Measurements from ENCODE around the gene FUT2.
"Not testable (repeated sequence)": the region's sequence is repeated elsewhere in the genome, so short reads cannot be mapped to it uniquely, and the experiment has no call there.

FUT2 gene

DNA sequence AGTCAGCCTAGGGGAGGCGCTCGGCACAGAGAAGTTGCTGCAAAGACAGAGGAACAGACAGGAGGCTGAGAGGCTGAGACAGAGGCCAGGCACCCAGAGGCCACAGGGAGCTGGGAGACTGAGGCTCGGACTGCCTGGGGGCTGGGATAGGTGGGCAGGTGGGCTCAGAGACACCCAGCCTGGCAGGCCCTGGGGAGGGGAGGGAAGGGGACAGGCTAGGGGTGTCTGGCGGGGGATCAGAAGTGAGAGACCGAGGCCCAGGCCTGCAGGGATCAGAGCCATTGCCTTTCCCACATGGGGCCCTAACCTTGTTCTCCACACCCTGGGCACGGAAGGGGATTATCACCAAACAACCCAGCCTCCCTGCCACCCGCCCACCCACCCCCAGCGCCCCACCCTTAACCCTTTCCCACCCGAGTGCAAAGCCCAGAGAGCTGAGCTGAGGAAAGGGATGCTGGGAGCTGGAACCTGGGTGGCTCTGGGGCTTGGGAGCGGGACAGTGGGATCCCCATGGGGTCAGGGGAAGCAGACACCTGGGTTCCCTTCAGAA, 24.2 kb upstream of the FUT2 start:
- no peak for DNase-seq

DNA sequence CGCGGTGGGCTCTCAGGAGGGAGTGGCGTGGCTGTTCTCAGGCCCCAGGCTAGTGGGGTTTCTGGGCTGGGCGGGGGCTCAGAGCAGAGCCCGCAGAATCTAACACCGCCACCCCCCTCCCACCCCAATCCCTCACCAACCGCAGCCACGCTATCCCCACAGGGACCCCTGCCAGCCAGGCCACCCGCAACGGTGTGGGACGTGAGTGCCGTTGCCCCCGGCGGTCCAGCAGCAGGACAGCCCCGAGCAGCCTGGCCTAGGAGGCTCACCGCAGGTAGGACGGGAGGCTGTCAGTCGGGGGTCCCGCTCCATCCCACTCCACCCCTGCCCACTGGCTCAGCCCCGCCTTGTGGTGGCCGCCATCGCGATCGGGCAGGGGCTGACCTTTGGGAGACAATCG, 22.8 kb upstream of the FUT2 start, which contains the start of gene NTN5:
NTN5 (minus strand) TSS at position 24 of the 400 bp plus-strand sequence. CDS start 2,031 bp downstream, outside the sequence.
- DNase-seq = no peak

DNA sequence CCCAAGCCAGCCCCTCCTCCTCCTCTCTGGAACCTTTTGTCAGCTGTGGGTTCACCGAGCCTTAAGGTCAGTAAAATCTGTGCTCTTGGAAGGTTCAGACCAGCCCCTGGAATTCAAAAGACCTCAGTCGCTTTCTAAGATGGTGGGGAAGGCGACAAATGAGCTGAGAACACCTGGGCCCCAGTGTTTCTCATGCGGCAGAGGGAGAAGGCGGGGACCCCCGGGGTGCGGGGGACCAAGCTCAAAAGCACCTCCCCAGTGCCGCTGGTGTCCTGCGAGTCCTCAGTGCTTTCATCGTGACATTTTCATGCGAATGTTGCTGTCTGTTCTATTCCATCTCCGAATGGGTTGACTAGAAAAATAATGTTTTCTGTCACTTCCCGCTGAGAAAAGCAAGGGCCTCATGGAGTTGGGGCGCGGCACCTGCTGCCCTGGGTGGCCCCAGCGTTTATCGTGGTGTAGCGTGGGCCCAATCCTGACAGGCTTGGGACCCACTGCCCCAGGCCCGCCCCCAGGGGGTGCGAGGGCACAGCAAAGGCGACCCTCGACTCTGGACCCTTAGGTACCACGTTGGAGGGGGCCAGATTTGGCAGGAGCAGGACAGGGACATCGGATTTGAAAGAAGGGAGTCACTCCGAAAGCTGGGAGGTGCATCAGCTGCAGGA, 22.2 kb upstream of the FUT2 start:
- no peak for DNase-seq

DNA sequence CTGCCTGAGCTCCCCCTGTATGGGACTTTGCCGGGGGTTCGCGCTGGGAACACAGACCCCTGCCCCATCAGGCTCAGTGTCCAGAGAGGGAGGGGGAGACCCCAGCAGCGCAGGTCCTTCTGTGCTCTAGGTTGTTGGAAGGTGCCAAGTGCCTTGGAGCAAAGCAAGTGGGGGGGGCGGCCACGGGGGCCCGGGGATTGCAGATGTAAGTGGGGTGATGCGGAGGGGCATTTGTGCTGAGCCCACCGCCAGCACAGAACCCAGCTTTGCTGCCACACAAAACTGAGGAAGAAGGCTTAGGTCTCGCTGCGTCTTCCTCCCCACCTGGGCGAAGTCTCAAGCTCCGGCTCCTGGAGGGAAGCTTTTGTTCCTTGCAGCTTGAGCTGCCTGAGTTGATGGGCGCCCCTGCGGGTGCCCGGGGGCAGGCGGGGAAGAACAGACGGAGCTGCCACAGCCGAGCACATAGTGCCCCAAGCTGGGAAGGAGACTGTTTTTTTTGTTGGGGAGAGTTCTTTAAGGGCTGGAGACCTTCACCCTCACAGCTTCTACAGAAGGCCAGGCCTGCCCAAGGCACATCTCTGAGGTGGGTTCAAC, 21.5 kb upstream of the FUT2 start:
- no peak for DNase-seq

DNA sequence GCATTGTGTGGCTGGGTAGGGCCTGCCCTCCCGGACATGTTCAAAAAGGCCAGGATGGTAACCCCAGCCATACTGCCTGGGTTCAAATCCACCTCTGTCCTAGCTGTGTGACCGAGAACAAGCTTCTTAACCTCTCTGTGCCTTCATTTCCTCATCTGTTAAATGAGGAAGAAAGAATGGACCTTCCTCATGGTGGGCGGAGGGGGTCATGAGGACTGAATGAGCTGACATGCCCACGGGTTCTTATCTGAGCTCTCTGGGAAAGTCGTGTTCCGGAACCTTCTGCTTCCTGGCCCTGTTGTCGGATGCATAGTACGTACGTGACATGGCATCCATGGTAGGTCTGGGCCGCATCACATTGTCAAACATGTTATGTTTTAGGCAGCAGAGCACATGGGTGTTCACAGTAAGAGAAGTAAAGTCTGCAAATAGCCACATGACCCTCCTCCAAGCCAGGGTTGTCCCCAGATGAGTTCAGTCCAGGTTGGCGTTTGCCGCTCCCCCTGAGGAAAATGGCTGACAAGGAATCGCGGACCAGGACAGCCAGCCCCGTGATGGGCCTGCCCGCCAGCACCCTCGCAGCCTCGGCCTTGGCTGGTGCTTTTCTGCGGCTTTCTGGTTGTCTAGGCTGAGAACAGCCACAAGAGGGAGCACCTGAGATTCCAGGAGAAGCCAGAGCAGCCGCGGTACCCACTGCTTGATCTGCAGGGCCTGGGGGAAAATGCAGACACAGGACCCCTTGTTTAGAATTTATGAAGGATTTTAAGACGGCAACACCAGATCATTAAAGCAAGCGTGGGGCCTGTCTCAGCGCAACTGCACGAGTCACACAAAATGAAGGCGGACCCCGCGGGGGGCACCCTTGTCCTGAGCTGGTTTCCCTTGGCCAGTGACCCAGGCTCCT, 20.6 kb upstream of the FUT2 start:
- peak; percentile 83 for DNase-seq

DNA sequence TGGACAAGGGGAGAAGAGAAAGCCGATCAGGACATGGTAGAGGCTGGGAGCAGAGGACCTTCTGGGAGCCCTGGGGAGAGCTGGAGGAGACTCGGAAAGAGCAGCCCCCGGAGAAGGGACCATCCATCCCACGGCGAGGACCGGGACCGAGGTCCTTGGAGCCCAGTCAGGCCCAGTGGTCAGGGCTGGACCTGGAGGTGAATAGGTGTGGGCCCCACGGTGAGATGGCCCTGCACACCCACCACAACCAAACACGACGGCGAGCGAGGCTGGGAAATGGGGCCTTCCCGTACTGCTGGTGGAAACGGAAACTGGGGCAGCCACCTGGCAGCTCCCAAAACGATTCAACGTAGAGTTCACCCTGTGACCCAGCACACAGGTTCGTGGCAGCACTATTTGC, 19.3 kb upstream of the FUT2 start:
- DNase-seq = no peak

DNA sequence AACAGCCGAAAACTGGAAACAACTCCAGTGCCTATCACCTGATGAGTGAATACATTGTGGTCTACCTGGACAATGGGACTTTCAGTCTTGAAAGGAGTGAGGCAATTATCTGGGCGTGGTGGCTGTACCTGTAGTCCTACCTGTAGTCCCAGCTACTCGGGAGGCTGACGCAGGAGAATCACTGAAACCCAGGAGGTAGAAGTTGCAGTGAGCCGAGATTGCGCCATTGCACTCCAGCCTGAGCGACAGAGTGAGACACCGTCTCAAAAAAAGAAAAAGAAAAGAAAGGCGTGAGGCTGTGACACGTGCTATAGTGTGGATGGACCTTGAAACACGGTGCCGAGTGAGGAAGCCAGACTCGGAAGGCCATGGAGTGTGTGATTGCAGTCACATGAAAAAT, 18.9 kb upstream of the FUT2 start:
- DNase-seq = no peak

DNA sequence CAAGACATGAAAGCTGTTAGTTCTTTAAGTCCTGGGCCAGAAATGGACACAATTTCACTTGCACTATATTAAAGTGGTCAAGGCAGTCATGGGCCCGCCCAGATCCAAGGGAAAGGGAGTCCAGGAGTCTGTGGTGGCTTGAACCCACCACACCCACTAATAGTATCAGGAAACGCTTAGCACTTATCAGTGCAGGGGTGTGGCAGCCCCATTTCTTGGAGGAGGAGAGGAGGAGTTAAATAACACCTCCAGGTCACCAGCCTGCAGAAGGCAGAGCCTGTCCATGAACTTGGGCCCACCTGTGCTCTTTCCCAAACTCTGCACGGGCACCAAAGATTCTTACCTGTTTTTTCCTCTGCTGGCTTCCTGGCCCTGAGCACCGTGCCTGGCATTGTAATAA, 17.6 kb upstream of the FUT2 start:
- DNase-seq = no peak

DNA sequence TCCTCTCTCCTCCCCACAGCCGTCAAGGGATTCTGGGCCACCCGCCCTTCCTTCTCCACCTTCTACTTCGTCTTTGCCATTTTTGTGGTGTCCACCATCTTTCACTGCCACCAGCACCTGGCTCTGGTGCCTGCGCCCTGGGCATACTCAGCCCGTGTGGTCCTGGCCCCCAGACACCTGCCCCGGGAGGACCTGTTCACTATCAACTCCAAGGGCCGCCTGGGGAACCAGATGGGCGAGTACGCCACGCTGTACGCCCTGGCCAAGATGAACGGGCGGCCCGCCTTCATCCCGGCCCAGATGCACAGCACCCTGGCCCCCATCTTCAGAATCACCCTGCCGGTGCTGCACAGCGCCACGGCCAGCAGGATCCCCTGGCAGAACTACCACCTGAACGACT, 15.8 kb upstream of the FUT2 start:
- DNase-seq = not testable (repeated sequence)

DNA sequence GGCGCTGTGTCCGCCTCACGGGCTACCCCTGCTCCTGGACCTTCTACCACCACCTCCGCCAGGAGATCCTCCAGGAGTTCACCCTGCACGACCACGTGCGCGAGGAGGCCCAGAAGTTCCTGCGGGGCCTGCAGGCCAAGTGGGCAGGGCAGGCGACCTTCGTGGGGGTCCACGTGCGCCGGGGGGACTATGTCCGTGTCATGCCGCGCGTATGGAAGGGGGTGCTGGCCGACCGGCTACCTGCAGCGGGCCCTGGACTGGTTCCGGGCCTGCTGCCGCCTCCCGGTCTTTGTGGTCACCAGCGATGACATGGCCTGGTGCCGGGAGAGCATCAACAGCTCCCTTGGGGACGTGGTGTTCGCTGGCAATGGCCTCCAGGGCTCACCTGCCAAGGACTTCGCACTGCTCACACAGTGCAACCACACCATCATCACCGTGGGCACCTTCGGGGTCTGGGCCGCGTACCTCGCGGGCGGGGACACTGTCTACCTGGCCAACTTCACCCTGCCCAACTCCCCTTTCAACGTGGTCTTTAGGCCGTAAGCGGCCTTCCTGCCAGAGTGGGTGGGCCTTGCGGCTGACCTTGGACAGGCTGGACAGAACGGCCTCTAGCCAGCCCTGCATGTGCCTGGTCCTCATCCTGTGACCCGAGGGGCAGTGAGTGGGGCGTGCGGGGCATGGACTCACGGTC, 15.2 kb upstream of the FUT2 start:
- DNase-seq = no peak

DNA sequence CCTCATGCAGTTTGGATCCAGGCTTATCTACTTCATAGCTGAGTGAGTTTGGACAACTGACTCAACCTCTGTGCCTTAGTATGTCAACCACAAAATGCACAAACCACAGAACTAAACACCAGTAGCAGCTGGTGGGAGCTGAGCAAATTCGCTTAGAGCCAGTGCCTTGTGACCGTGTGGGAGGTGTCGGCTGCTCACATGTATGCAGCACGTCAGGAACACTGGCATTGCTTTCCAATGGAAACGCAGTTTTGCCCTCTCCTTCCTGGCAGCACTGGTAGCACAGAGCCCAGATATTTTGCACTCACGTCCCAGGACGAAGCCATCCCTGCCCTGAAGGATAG, 14.7 kb upstream of the FUT2 start:
- DNase-seq = peak; percentile 11

DNA sequence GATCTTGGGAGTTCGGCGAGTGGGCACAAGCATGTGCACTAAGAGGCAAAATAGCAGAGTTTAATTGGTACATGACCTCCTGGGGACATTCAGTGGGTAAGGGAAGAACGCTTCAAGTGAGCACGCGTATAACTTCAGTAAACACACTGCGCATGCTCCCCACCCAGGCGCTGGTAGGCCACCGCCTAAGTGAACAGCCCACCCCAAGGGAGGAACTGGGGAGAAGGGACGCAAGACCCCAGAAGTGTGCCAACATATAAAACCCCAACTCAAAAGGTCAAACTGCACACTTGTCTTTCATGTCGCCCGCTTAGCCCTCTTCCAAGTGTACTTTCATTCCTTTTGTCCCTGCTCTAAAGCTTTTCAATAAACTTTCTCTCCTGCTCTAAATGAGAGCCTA, 12.4 kb upstream of the FUT2 start:
- DNase-seq = peak; percentile 26

DNA sequence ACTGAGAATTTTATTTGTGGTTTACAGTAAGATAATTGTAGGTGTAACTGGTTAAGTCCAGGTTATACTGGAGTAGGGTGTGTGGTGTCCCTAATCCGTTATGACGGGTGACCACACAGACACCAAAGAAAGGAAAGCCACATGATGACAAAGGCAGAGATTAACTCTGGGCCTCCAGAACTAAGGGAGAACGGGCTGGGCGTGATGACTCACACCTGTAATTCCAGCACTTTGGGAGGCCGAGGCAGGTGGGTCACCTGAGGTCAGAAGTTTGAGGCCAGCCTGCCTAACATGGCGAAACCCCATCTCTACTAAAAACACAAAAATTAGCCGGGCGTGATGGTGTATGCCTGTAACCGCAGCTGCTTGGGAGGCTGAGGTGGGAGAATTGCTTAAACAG, 10.2 kb upstream of the FUT2 start:
- no peak for DNase-seq

DNA sequence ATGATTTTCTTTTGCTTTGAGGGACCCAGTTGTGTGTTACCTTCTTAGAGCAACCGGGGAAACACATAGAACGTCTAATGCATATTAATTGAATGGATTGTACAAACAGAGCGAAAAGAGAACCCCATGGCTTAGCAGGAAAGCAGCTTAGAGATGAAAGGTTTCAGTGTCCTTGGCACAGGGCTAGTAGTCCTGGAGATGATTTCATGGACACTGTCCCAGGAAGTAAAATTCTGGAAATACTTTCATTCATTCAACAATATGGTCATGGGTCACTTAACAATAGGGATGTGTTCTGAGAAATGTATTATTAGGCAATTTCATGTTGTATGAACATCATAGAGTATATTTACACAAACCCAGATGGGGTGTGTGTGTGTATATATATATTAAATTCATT, 9.7 kb upstream of the FUT2 start:
- no peak for DNase-seq

DNA sequence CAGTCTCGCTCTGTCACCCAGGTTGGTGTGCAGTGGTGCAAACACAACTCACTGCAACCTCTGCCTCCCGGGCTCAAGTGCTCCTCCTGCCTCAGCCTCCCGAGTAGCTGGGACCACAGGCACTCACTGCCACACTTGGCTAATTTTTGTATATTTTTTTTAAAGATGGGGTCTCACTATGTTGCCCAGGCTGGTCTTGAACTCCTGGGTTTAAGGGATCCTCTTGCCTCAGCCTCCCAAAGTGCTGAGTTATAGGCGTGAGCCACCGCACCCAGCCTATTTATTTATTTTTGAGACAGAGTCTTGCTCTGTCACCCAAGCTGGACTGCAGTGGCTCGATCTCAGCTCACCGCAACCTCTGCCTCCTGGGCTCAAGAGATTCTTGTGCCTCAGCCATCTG, 9.1 kb upstream of the FUT2 start:
- not testable (repeated sequence) for DNase-seq

DNA sequence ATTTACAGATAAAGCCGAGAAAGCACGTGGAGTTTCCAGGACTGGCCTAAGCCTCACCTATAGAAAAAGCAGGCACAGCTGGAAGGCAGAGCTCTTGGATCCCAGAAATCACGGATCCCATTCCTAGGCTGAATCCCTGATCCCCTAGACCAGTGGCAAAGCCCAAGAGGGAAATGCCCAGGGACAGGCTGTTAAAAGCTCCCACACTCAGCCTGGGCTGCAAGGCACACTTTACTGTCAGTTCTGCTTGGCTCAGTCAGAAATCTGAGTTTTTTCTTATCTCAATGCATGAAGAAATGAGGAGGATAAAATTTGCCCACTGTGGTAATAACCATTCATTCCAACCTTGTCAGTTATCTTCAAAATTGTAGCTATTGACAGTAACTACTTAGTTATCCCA, 8.0 kb upstream of the FUT2 start:
- no peak for DNase-seq

DNA sequence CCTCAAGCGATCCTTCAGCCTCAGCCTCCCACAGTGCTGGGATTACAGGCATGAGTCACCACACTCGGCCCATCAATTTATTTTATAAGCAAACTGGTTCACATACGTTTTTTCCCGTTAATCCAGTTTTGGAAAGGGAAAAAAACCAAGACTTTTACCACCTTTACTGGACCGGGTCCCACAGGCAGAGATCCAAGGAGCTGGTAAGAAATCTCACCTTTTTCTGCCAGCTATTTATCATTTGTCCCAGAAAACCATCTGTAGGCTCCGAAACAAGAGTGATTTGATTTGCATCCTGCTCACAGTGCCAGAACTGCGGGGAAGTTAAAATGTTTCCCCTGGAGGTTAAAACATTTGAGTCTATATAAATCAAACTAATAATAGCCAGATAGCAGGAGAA, 6.3 kb upstream of the FUT2 start:
- no peak for DNase-seq

DNA sequence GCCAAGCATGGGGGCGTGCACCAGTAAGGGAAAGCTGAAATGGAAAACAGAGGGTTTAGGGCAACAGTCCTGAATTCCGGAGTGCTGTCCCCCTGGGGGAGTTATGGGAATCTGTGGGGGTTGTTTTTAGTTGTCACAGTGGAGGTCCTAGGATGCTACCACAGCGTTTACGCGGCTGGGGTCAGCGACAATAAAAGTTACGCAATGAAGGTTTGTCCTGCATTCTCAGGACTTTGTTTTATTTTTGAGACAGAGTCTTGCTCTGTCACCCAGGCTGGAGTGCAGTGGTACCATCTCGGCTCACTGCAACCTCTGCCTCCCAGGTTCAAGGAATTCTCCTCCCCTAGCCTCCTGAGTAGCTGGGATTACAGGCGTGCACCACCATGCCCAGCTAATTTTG, 2.1 kb upstream of the FUT2 start:
- DNase-seq = not testable (repeated sequence)

DNA sequence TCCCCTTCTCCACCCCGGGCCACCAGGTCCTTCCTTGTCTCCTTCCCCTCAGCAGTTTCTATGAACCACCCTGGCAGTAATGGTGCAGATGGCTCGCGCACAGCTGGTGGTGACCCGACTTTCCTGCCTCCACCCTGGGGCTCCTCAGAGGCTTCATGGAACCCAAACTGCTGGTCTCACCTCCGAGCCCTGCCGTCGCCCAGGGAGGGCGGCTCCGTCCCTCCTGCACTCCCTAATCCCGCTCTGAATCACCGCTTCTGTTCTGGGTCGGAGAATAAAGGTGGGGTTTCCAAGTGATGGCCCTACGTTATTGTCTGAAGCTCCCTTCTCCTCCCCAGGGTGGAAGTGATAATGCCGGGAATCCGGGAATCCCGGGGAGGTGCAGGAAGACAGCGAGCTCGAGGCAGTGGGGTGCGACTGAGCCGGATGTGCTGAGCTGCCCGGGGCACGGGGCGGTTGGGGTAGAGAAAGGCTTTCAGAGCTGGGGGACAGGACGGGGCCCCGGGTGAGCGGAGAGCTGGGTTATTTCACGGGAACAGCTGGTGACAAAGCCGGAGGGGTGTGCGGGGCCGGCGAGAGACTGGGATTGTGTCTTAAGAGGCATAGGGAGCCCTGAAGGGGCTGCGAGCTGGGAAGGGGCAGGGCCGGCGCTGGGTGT, 711 bp downstream of the FUT2 start:
- DNase-seq = no peak

DNA sequence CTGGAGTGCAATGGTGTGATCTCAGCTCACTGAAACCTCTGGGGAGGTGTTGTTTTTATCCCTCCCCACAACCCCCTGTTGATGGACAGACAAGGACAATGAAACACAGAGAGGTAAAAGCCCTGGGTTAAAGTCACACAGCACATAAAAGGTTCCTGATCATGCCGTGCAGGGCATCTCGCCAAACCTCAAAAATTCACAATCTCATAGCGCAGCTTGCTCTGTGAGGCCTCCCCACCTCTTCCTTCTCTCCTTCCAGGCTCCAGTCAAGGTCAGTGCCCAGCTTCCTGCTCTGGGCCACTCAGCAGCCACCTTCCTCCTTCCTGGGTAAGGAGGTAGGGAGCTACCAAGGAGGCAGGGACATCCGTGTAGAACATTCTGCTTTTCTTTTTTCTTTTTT, 2.3 kb downstream of the FUT2 start:
- DNase-seq = no peak

DNA sequence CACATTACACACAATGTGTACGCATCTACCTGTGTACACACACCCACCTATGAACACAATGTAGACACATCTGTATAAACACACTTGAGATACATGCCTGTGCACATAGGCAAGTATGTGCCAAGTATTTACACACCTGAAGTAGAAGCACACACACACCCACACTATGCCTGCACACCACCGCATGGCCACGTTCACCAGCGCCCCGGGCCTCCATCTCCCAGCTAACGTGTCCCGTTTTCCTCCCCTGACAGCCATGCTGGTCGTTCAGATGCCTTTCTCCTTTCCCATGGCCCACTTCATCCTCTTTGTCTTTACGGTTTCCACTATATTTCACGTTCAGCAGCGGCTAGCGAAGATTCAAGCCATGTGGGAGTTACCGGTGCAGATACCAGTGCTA, 6.9 kb downstream of the FUT2 start:
- no peak for DNase-seq

DNA sequence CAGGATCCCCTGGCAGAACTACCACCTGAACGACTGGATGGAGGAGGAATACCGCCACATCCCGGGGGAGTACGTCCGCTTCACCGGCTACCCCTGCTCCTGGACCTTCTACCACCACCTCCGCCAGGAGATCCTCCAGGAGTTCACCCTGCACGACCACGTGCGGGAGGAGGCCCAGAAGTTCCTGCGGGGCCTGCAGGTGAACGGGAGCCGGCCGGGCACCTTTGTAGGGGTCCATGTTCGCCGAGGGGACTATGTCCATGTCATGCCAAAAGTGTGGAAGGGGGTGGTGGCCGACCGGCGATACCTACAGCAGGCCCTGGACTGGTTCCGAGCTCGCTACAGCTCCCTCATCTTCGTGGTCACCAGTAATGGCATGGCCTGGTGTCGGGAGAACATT, 7.5 kb downstream of the FUT2 start:
- DNase-seq = no peak

DNA sequence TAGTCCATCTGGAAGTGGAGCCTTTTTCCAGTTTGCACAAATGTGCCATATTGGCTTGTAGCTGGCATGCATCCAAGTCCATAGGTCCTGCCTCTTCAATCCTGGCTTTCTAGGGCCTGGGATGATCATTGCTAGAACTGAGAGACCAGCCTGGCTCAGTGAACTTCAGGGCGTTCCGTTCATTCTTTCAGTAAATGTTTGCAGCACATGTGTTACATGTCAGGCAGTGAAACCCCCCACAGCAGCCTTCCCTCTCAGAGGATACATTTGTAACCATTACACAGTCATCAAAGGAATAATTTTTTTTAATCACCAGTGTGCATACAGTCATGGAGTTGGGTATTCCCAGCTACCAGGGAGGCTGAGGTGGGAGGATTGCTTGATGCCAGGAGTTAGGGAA, 9.7 kb downstream of the FUT2 start:
- no peak for DNase-seq
